HG02678 (cell line): Measurements from ENCODE around the gene GAL3ST2.
"Not testable (repeated sequence)": the region's sequence is repeated elsewhere in the genome, so short reads cannot be mapped to it uniquely, and the experiment has no call there.

Experiments
- ATAC-seq: cut with Tn5 transposase; IDR thresholded peaks from one replicate; pipeline ENCODE4 v1.9.1; 2021; ENCODE audit warnings: mild to moderate bottlenecking, moderate library complexity; ENCODE audit not compliant: unreplicated experiment

The GAL3ST2 gene

GRCh38 chr2:241817821-241818215 lies 41.2 kb downstream of the GAL3ST2 start:
- not testable (repeated sequence) for ATAC-seq

GRCh38 chr2:241818229-241818942 lies 41.8 kb downstream of the GAL3ST2 start:
- no peak for ATAC-seq

- ATAC-seq: no peak
Measured at GRCh38 chr2:241818943-241819270, 42.3 kb downstream of the GAL3ST2 start.

GRCh38 chr2:241819947-241820624 lies 43.5 kb downstream of the GAL3ST2 start:
- not testable (repeated sequence) for ATAC-seq

- ATAC-seq: no peak
Measured at GRCh38 chr2:241820625-241821384, 44.2 kb downstream of the GAL3ST2 start.

- no peak for ATAC-seq
Measured at GRCh38 chr2:241821460-241822263, 45.0 kb downstream of the GAL3ST2 start.

- no peak for ATAC-seq
Measured at GRCh38 chr2:241822264-241822623, 45.6 kb downstream of the GAL3ST2 start.

- not testable (repeated sequence) for ATAC-seq
Measured at GRCh38 chr2:241823531-241824437, 47.2 kb downstream of the GAL3ST2 start.

GRCh38 chr2:241827394-241827793 lies 50.8 kb downstream of the GAL3ST2 start:
- ATAC-seq: no peak

GRCh38 chr2:241833101-241833663 lies 56.6 kb downstream of the GAL3ST2 start:
- ATAC-seq: no peak

GRCh38 chr2:241833756-241834526 lies 57.3 kb downstream of the GAL3ST2 start:
- ATAC-seq: not testable (repeated sequence)

- ATAC-seq: no peak
Measured at GRCh38 chr2:241834527-241835210, 58.0 kb downstream of the GAL3ST2 start.

- ATAC-seq: no peak
Measured at GRCh38 chr2:241835611-241836010, 59.0 kb downstream of the GAL3ST2 start.

GRCh38 chr2:241836292-241836691 lies 59.7 kb downstream of the GAL3ST2 start:
- no peak for ATAC-seq

GRCh38 chr2:241837197-241837965 lies 60.8 kb downstream of the GAL3ST2 start:
- ATAC-seq: no peak

- ATAC-seq: no peak
Measured at GRCh38 chr2:241841181-241842066, 64.8 kb downstream of the GAL3ST2 start.

- no peak for ATAC-seq
Measured at GRCh38 chr2:241842067-241842415, 65.4 kb downstream of the GAL3ST2 start.
